Activated CD8-positive, alpha-beta memory T cell treated with anti-CD3 and anti-CD28 coated beads, Interleukin-2, amount 50 U/mL, for 48 hours (primary cell): ENCODE data around the gene OR6N2.

Experiments
- DNase-seq: peaks from one replicate; pipeline ENCODE4 v3.0.0-alpha.2; 2020

Gene OR6N2

DNA sequence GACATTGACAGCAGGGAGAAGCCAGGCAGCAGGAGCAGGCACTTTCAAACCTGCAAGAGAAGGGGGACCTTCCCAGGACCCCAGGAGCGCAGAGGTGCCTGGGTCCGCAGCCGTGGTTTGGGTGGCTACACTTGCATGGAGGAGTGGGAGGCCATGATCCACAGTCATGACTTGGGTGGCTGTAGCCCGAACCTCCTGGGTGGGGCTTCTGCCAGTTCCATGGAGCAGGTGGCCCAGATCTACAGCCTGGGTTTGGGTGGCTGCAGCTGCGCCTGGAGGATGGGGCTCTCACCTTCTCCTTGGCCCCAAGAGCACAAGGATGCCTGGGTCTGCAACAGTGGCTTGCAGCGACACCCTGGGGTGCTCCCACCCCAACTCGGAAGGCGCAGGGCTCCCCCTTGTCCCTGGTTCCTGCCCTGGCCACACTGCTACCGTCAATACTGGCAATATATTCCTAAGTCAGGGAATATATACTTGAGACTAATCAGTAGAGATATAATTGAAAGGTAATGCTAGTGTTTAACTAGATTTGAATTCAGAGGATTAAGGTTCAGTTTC, 28.8 kb downstream of the OR6N2 start:
- no peak for DNase-seq

GRCh38 chr1:158735848-158736247, 45.2 kb downstream of the OR6N2 start:
- DNase-seq = no peak

DNA sequence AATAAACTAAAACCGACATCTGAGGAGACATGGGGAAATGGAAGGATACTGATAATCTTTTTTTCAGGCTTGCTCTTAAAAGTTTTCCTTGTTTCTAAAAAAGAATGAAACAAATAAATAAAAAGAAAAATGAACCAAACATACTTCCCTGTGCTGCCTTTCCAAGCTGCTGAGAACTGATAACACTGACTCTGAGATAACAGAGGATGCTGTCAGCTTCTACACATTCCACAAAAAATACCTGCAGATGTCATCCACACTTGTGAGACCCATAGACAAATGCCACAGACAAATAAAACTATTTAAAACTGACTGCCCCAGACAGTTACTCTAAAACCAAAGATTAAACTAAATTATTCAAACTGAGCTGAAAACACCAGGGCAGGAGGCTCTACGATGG, 48.5 kb downstream of the OR6N2 start:
- no peak for DNase-seq

GRCh38 chr1:158731707-158732106, 49.3 kb downstream of the OR6N2 start:
- DNase-seq = no peak

DNA sequence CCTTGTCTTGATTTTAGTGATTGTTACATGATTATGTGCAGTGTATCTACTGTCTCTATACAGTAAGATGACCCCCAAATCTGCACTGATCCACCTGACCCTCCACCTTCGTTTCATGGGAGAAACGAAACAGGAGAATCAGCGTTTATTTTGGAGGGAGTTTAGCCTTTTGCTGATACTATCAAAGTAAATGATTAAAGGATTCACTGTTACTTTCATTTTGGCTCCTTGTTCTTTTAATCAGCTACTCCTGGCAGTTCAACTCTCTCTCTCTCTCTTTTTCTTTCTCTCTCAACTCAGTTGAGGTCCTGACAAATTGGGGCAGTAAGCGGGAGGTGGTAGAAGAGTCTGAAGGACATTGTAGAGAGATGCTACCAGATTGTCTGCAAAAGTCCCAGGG, 50.6 kb downstream of the OR6N2 start:
- DNase-seq = no peak

GRCh38 chr1:158728510-158729225, 52.3 kb downstream of the OR6N2 start:
- no peak for DNase-seq

DNA sequence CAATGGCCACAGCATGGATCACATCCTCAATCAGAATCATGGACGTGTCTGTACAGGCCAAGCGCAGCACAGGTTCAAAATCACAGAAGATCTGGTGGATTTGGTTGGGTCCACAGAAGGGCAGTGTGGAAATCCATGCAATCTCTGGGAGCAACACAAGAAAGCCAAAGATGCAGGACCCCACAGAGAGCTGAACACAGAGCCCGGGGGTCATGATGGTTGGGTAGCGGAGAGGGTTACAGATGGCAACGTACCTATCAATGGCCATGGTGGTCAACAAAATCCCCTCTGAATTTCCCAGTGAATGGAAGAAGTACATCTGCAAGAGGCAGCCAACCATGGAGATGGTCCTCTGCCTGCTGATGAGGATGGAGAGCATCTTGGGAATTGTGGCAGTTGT, 56.6 kb downstream of the OR6N2 start:
- DNase-seq = no peak
